HEK293 (cell line): ENCODE data around the gene CITED1.

Experiments
- KLF8 ChIP-seq: fragments of 450-650 bp; formaldehyde crosslinking; IDR thresholded peaks from 2 replicates; pipeline ENCODE4 v1.5.1; 2016; ENCODE audit warnings: missing biosample characterization, missing genetic modification characterization
- ZBTB7A ChIP-seq: fragments of 450-650 bp; formaldehyde crosslinking; IDR thresholded peaks from 2 replicates; pipeline ENCODE4 v1.5.1; 2016; ENCODE audit warnings: low read depth, missing biosample characterization, missing genetic modification characterization
- ZNF169 ChIP-seq: fragments of 450-650 bp; formaldehyde crosslinking; IDR thresholded peaks from 2 replicates; pipeline ENCODE4 v1.5.1; 2016; ENCODE audit warnings: missing biosample characterization, missing genetic modification characterization
- ZNF558 ChIP-seq: fragments of 450-650 bp; formaldehyde crosslinking; IDR thresholded peaks from 2 replicates; pipeline ENCODE4 v1.5.1; 2016; ENCODE audit warnings: missing biosample characterization, missing genetic modification characterization
- ZNF670 ChIP-seq: fragments of 450-650 bp; formaldehyde crosslinking; IDR thresholded peaks from 2 replicates; pipeline ENCODE4 v1.5.1; 2016; ENCODE audit warnings: missing biosample characterization, missing genetic modification characterization, low read depth
- TF ChIP-seq, protein P1 (sequence below): fragments of 450-650 bp; formaldehyde crosslinking; IDR thresholded peaks from 2 replicates; pipeline ENCODE4 v1.5.1; 2016; ENCODE audit warnings: missing biosample characterization, missing genetic modification characterization
- TF ChIP-seq, protein P2 (sequence below): fragments of 450-650 bp; formaldehyde crosslinking; IDR thresholded peaks from 2 replicates; pipeline ENCODE4 v1.5.1; 2016; ENCODE audit warnings: missing biosample characterization, missing genetic modification characterization

DNA sequence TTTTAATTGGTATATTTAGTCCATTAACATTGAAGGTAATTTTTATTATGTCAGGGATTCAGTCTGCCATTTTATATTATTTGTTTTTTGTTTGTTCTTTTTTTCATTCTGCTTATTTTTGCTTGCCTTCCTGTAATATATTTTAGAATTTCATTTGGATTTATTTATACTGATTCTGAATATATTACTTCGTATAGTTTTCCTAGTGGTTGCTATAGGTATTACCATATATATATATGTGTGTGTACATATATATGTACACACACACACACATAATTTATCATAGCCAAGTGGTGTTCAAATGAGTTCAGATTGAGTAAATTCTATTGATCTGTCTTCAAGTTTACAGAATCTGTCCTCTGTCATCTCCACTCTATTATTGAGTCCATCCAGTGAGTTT, 11.2 kb downstream of the CITED1 start:
- no peak for TF ChIP-seq KLF8 (tag by site-specific recombination)
- TF ChIP-seq, protein P1, sequence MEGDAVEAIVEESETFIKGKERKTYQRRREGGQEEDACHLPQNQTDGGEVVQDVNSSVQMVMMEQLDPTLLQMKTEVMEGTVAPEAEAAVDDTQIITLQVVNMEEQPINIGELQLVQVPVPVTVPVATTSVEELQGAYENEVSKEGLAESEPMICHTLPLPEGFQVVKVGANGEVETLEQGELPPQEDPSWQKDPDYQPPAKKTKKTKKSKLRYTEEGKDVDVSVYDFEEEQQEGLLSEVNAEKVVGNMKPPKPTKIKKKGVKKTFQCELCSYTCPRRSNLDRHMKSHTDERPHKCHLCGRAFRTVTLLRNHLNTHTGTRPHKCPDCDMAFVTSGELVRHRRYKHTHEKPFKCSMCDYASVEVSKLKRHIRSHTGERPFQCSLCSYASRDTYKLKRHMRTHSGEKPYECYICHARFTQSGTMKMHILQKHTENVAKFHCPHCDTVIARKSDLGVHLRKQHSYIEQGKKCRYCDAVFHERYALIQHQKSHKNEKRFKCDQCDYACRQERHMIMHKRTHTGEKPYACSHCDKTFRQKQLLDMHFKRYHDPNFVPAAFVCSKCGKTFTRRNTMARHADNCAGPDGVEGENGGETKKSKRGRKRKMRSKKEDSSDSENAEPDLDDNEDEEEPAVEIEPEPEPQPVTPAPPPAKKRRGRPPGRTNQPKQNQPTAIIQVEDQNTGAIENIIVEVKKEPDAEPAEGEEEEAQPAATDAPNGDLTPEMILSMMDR (tag by site-specific recombination): no peak
- TF ChIP-seq ZNF670 (tag by site-specific recombination): no peak
- TF ChIP-seq, protein P2, sequence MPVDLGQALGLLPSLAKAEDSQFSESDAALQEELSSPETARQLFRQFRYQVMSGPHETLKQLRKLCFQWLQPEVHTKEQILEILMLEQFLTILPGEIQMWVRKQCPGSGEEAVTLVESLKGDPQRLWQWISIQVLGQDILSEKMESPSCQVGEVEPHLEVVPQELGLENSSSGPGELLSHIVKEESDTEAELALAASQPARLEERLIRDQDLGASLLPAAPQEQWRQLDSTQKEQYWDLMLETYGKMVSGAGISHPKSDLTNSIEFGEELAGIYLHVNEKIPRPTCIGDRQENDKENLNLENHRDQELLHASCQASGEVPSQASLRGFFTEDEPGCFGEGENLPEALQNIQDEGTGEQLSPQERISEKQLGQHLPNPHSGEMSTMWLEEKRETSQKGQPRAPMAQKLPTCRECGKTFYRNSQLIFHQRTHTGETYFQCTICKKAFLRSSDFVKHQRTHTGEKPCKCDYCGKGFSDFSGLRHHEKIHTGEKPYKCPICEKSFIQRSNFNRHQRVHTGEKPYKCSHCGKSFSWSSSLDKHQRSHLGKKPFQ (tag by site-specific recombination): no peak
- no peak for TF ChIP-seq ZNF558 (tag by site-specific recombination)
- TF ChIP-seq ZBTB7A (tag by site-specific recombination): no peak
- TF ChIP-seq ZNF169 (tag by site-specific recombination): no peak
